Measurements from ENCODE around the gene NTRK3. TPM values are rescaled to one million over a fixed set of nuclear protein-coding genes. Genes with fewer than 3 reads are reported as not detected.

The NTRK3 gene
- under 0.01 TPM in 1 of 2 replicates, not detected in the other for total RNA-seq

DNA sequence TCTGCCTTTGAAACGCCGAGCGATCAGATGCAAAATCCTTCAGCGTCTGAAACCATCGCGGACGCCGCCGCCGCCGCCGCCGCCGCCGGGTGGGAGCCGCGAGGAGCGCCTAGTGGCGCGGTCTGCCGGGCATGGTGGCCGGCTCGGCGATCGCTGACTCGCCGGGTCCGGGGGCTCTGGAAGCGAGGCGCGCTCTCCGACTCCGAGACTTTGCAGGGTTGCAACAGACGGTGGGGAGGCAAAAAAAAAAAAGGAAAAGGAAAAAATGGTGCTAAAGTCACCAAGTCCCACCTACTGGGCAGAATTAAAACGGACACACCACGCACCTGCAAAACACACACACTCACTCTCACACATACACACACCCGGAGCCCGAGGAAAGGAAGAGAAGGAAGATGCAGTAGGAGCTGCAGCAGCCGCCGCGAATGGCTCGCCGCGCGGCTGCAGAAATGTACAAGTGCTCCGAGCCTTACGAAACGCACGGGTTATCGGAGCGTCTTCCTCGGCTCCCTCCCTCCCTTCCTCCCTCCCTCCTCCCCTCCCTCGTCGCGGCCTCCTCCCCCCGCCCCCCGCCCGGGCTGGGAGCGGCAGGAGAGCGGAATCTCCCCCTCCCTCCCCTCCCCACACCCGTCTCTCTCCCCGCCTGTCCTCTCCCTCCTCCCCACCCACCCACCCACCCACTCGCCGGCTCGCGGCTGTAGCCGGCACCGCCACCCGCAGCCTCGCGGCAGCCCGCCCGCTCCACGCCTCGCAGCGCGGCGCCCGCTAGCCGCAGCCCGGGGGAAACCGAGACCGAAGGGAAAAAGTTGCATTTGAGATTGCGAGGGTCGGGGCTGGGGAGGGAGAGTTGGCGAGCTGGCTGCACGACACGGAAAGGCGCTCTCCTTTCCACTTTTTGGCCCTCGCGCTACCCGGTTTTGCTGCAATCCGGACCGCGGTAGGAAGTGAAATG lies at the start of gene NTRK3:
Gene NTRK3 (minus strand): TSS at position 461 of the 952 bp plus-strand sequence. CDS start 586 bp downstream, outside the sequence.
- DNase-seq (ENCODE audit: low read depth) = no peak

GRCh38 chr15:88303395-88303794 lies 46.9 kb upstream of the NTRK3 start:
- no peak for DNase-seq (ENCODE audit: low read depth)

DNA sequence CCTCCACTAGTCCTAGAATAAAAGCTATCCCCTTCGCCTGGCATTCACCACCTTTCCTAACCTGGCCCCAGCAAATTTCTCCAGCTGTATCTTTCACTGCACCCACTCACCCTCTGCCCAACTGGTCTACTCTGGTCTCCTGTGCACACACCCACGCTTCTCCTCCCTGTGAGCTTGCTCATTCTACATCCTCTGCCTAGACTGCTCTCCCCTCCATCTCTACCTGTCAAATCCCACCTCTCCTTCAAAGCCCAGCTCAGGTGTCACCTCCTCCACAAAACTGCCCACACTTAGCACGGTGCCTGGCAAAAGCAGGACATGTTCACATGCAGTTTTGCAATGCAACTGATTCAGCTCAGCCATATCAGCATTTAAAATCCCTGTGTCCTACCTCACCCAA lies 45.8 kb upstream of the NTRK3 start:
- no peak for DNase-seq (ENCODE audit: low read depth)

GRCh38 chr15:88301311-88301710 lies 44.8 kb upstream of the NTRK3 start:
- no peak for DNase-seq (ENCODE audit: low read depth)

GRCh38 chr15:88300861-88301260 lies 44.3 kb upstream of the NTRK3 start:
- no peak for DNase-seq (ENCODE audit: low read depth)

- DNase-seq (ENCODE audit: low read depth) = no peak
Measured at GRCh38 chr15:88300089-88300488, 43.5 kb upstream of the NTRK3 start.

DNA sequence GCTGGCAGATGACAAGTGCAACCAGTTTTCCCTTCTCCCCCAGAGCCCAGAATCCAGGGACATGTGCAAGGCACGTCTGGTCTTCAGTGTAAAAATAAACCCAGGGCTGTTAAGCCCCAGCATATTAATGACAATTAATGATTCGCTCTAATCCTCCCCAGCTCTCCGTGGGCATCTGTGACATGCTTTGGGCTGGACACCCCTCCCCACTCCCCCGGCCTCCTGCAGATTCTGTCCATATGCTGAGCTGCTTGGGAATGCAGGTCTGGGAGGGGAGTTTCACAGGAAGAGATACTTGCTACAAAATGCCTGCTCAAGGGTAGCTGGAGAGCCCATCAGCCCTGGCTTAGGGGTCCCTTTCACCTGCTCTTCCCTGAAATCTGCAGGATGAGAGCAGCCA lies 43.0 kb upstream of the NTRK3 start:
- DNase-seq (ENCODE audit: low read depth) = no peak

DNA sequence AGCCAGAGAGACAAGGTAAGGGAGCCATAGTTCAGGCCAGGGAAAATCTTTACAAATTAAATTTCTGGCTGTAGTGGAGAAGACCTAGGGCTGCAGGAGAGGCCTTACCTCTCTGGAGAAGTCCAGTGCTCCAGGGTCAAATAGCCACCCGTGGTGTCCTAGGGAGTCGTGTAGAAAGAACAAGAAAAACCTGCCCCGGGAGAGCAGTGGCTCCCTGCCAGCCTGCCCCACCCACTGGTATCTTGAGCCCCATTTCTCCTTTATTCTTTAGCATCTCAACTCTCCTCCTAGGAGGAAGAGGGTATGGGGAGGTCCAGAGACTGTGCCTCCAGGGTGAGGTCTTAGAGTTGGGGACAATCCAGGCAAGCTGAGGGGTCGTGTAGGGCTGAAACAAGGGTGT lies 32.1 kb upstream of the NTRK3 start:
- no peak for DNase-seq (ENCODE audit: low read depth)

DNA sequence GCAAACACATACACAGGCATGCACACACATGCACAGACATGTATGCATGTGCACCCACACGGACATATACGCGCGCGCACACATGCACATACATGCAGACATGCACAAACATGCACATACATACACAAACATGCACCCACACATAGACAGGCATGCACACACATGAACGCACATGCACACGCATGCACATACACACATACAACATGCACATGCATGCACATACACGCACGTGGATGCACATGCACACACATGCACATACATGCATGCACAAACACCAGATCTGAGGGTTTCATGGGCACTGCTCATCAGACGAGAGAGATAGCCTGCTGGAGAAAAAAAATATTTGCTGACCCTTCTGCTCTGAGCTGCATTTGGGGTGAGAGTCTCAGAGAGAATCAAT lies 31.7 kb upstream of the NTRK3 start:
- DNase-seq (ENCODE audit: low read depth) = no peak

DNA sequence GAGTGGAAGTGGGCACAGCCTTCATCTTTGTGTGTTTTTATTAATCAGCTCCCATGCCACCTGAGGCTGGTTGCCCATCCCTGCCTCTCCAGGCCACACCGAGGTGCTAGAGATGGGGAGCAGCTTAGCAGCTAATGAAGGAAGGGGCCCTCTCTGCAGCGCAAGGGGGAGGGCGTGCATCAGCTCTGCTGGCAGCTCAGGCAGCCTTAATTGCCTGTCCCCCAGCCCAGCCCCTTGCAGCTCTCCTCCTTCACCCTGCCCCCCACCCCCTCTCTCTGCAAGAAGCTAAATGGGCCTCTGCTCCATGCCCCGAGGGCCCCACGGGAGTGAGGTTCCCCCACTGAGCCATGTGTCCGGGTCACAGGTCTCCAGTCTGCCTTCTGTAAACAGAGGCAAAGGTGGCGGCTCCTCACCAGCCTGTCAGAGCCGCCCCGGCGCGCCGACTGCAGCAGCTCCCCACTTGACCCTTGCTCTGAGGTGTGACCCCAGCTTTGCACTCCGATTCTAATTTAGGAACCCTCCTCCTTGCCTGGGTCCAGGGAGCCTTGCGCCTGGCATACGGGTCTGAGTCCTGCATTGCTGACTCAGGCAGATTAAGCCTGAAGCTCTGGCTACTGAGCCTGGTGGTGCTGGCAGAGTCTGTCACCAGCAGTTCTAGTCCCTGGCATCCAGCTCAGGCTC lies 27.9 kb upstream of the NTRK3 start:
- DNase-seq (ENCODE audit: low read depth) = no peak

GRCh38 chr15:88282614-88283013 lies 26.1 kb upstream of the NTRK3 start:
- DNase-seq (ENCODE audit: low read depth) = no peak

DNA sequence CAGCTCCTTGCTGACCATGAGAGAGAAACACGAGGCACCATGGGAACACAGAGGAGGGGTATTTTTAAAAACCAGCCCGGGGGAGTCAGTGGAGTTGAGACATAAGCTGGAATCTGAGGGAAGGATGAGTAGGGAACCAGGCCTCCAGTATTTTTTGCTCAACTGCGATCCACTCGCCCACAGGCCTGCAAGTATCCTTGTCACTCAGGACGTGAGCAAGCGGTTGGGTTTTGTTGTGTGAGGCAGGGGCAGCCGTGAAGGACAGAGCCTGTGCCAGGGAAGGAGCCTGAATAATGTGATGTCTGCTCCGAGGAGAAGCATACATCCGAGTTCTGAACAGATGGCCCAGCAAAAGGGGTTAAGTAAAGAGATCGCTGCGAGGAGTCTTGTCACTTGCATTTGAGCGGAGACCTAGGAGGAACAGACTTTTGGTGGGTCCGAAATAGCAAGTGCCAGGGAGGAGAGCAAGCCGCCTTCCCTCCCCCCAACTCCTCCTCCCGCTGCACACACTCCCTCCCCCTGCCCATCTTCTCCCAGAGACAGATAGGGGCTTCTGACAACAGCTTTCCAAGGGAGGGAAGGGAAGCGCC lies 20.4 kb upstream of the NTRK3 start:
- DNase-seq (ENCODE audit: low read depth) = no peak

- DNase-seq (ENCODE audit: low read depth) = no peak
Measured at GRCh38 chr15:88275804-88276203, 19.3 kb upstream of the NTRK3 start.

GRCh38 chr15:88274553-88275460 lies 18.3 kb upstream of the NTRK3 start:
- peak; percentile 21 for DNase-seq (ENCODE audit: low read depth)

DNA sequence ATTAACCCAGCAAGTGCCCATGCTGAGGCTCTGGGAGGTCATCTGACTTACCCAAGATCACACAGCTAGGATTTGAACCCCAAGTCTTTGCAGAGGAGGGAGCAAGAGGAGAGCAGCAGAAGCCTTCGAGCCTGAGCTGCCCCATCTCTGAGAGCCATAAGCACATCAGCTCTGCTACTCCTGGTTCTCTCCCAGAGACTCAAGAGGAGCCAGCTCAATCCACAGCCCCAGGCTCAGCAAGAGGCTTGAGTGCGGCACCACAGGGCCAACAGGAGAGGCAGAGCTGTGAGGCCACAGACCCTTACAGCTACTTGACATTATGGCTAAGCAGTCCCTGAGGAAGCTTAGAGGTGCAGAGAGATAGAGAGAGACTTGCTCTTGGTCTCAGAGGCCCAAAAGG lies 15.9 kb upstream of the NTRK3 start:
- no peak for DNase-seq (ENCODE audit: low read depth)

DNA sequence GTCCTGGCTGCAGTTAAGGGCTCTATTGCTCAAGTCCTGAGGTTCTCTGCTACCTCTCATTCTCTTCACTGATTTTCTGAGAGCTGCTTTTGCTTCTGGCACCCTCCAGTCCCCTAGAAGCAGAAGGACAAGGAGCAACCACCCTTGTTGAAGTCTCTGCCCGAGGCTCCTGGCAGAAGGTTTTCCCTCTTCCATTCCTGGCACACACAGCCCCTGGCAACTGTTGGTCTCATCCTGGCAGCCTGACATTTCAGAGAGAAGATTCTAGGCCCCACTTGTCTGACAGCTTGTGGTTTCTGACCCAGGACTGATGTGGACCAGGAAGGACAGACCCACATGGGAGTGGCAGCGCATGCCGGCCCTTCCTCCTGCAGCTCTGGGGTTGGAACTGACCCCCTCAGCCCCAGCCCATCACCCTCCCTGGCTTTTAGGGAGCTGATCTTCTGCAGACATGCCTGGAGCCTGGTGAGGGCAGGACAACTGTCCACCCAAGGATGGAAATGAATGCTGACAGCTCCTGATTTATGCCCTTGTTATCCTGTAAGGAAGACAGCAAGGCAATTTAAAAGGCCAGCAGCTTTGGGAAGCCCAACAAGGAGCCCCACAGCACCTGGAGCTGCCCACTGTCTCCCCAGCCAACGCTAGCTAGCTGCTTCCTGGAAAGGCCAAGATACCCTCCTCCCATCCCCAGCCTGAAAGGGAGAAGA lies 13.0 kb upstream of the NTRK3 start:
- no peak for DNase-seq (ENCODE audit: low read depth)

DNA sequence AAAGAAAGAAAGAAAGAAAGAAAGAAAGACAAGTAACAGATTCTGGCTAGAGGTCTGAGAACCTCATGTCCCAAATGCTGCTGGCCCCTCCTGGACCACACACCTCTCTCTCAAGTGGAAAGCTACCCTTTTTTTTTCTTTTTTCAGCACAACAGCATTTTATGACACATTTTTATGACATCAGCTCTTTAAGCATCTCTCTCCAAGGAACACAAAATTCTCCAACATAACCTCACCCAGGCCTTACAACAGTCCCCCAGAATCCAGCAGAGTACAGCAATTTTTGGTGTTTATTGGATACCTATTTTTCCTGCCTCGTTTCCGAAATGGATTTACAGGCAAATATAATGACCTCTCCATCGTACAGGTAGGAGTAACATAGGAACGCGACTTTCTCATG lies 11.2 kb upstream of the NTRK3 start:
- no peak for DNase-seq (ENCODE audit: low read depth)

DNA sequence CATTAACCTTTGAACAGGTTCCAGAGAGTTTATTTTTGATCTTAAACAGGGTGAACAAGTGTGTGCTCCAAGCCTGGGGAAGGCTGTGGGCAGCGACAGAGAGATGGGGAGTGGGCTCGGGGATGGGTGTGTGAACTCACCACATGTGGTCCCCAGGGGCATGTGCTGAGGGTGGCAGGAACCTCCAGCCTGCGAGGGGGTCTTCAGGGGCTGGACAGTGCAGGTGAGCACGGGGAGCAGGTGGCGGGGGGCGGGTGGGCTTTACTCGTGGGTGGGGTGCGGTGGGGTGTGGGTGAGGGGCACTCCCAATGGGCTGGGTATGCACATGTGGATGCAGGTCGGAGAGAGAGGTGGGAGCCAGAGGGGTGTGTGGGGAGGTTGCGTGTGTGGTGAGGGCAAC lies 9.6 kb upstream of the NTRK3 start:
- no peak for DNase-seq (ENCODE audit: low read depth)

- no peak for DNase-seq (ENCODE audit: low read depth)
Measured at GRCh38 chr15:88264622-88265021, 8.1 kb upstream of the NTRK3 start.

DNA sequence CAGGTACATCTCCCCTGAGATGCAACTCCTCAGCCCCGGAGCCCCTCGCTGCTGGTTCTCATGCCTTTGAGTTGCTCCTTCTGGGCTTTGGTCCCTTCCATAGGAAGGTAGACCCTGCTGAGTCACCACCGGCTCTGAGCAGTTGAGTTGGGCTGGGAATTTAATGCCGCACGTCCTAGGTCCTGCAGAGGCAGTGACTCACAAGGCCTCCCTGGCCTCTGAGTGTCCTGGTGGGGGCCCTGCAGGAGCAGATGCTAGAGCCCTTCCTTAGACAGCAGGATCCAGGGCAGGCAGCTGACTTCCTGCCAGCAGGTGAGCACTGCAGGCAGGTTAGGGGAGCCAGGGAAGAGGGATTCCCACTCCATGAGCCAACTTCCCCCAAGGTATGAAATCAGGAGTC lies 5.5 kb upstream of the NTRK3 start:
- no peak for DNase-seq (ENCODE audit: low read depth)

DNA sequence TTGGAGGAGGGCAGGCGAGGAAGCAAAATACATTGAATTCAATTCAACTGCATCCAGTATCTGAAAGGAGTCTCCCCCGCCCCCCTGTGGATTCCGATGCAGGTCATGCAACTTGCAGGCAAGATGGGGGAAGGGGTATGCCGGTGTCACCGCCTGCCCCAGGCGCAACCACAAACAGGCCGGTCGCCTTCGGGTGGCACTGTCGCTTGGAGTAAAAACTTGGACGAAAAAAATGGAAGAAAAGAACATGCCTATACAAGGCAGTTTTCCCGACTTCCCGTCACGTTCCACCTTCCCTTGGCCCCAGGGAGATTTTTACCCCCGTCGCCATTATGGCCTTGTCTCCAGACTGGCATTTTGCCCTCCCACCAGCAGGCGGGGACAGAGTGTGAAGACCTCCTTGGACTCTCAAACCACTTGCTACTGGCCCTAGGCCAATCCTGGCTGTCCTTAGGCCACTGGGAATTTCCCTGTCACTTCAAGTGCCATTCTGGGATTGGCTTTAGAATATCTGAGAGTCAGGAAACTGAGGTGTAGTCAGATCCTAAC lies 1.6 kb upstream of the NTRK3 start:
- no peak for DNase-seq (ENCODE audit: low read depth)
